NCI-H748 treated with DMSO at 0.1 percent for 48 hours (cell line): ENCODE measurements around the gene RIC8A.

Source experiments
- DNase-seq: peaks from one replicate; lab custom pipeline; 2025; lab: John Stamatoyannopoulos, UW

The RIC8A gene

GRCh38 chr11:204587-205109 is 2.9 kb upstream of the RIC8A start:
- no peak for DNase-seq

GRCh38 chr11:205221-206001 is 2.1 kb upstream of the RIC8A start:
- DNase-seq = no peak

DNA sequence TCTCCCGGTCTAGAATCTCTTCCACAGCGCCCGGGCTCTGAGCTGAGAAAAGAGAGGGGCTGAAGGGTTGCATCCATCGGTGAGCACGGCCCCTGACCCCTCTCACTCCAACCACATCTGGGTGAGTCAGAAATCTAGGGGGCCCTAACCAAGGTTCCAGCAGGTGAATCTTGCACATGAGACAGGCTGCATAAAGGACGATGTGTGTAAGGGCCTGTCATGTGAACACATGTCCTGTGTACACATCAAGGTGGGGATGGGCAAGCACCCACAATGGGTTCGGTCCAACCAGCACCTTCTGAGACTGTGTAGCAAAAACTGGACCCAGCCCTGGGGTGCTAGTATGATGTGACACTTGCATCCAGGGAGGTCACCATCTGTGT is 1.5 kb upstream of the RIC8A start:
- DNase-seq = no peak

GRCh38 chr11:206526-207207 is 841 bp upstream of the RIC8A start:
- no peak for DNase-seq

GRCh38 chr11:207863-208180 is 314 bp downstream of the RIC8A start:
- DNase-seq = no peak

DNA sequence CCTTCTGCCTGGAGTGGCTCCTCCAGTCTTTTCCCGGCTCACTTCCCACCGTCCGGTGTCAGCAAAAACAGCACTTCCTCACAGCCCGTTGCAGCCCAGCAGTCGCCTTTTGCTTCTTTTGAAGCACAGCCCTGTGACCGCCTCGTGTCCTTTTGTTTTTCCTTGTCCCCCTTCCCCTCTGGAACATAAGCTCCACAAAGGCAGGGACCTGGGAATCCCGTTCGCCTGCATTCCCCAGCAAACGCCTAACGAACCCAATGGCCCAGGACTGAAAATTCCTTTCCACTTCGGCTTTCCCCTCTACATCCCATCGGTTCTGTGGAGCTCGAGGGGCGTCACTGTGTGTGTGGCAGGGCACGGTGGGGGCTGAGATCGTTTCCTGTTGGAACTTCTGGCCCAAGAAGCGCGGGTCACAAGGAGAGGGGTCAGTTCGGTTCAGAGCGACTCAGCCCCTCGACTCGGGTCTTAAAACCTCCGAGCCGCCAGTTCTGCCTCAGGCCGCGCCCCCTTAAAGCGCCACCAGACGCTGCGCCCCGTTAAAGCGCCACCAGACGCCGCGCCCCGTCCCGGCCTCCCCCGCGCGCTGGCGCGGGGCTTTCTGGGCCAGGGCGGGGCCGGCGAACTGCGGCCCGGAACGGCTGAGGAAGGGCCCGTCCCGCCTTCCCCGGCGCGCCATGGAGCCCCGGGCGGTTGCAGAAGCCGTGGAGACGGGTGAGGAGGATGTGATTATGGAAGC is 841 bp downstream of the RIC8A start:
- peak; percentile 31 for DNase-seq

- no peak for DNase-seq
These were observed 1.4 kb downstream of the RIC8A start for GRCh38 chr11:208917-209260.

DNA sequence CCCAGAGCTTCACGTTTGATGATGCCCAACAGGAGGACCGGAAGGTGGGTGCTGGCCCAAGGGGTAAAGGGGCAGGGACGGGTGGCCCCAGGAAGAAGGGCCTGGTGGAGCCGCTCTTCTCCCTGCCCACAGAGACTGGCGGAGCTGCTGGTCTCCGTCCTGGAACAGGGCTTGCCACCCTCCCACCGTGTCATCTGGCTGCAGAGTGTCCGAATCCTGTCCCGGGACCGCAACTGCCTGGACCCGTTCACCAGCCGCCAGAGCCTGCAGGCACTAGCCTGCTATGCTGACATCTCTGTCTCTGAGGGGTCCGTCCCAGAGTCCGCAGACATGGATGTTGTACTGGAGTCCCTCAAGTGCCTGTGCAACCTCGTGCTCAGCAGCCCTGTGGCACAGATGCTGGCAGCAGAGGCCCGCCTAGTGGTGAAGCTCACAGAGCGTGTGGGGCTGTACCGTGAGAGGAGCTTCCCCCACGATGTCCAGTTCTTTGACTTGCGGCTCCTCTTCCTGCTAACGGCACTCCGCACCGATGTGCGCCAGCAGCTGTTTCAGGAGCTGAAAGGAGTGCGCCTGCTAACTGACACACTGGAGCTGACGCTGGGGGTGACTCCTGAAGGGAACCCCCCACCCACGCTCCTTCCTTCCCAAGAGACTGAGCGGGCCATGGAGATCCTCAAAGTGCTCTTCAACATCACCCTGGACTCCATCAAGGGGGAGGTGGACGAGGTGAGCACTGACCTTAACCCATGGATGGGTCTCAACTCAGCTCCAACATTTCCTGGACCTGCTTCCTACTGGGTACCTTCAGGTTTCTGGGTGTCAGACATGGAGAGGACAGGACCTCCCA is 2.0 kb downstream of the RIC8A start:
- no peak for DNase-seq

DNA sequence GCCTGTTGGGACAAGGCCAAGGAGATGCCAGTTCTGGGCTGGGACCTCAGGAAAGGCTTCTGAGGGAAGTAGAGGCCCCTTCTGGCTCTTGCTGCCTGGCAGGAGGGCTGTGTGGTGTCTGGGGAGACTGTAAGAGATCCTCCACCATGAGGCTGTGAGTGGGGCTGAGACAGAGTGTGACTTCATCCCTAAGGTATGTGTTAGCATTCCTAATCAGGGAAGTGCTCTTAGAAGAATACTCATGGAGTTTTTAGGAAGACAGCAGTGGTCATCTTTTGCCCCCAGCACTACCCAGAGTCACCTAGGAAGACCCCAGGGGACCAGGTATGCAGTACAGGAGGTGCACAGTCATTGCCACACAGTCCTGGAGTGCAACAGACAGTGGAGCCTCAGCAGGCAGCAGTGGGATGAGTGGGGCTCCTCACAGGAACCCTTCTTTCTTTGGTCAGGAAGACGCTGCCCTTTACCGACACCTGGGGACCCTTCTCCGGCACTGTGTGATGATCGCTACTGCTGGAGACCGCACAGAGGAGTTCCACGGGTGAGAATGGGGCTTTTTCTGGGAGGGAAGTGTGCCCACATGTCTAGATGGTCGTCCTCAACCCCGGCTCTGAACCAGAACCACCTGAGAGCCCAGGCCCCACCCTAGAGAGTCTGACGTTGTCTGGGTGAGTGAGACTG is 2.8 kb downstream of the RIC8A start:
- DNase-seq = no peak

DNA sequence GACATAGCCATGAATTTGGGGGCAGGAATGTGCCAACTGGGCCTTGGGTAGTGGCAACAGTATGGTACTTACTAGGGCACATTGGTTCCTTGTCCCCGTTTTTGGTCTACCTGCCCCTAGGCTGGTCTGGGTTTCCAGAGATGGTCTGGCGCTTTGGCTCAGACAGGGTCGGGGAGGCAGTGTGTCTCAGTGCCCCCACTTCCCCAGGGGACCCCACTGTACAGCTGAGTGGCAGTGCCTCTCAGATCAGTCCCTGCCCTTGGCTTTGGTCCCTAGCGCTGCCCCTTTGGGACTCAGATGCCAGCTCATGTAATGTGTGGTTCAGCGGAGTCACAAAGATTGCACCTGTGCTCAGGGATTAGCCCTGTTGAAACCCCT is 3.3 kb downstream of the RIC8A start:
- DNase-seq = no peak

DNA sequence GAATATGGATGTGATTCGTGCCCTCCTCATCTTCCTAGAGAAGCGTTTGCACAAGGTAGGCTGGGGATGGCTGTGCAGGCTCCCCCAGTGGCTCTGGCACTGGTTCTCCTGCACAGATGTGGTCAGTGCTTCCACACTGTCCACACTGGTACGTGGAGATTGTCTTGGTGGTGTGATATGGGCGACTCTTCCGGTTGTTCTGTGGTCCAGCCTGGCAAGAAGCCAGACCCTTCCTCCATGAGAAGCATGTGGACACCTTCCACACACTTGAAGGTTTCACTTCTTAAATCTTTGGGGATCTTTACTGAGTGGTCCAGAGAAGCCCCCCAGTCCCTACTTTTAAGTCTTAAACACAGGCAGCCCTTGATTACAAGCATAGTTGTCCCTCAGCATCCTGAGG is 3.8 kb downstream of the RIC8A start:
- DNase-seq = no peak

GRCh38 chr11:211741-212140 is 4.2 kb downstream of the RIC8A start:
- no peak for DNase-seq

- no peak for DNase-seq
These were observed 4.9 kb downstream of the RIC8A start for GRCh38 chr11:212150-213100.

GRCh38 chr11:213111-213510 is 5.6 kb downstream of the RIC8A start:
- no peak for DNase-seq

GRCh38 chr11:214083-214482 is 6.6 kb downstream of the RIC8A start:
- no peak for DNase-seq

- DNase-seq = no peak
These were observed 8.1 kb downstream of the RIC8A start for GRCh38 chr11:215581-216037.

DNA sequence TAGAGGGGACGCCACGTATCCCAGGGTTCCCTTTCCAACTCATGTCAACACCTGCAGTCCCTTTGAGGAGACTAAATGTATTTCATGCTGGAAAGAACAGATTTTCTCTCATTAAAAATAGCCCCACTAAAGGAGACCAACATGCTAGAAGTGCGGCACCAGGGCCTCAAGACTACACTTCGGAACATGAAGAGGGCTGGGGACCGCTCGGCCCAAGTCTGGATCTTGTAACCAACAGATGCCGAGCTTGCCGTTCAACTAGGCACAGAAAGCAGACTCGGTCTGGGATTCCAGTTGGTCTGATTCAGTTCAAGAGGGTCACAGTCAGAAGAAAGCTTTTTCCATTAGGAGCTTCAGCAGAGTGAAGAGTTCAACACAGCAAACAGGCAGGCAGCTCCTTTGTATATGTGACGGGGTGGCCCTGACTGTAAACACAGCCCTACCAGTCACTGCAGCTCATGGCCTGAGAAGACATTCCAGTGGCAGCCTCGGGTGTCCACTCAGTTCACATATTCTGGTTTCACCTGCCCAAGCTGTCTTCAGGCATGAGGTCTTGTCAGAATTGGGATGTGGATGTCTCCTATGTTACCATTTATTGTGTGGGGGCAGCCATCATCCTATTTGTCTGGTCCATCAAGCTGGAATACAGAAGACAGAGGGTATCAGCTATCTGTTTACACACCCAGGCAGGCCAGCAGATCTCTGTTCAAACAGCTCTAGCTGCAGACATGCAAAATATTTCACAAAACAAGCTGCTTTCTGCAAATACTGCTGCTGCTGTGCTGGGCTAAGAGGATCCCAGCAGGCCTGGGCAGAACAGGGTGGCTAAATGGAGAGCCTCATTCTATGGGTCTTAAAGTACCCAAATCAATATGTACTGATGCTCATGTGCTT is 8.8 kb downstream of the RIC8A start:
- DNase-seq = no peak

DNA sequence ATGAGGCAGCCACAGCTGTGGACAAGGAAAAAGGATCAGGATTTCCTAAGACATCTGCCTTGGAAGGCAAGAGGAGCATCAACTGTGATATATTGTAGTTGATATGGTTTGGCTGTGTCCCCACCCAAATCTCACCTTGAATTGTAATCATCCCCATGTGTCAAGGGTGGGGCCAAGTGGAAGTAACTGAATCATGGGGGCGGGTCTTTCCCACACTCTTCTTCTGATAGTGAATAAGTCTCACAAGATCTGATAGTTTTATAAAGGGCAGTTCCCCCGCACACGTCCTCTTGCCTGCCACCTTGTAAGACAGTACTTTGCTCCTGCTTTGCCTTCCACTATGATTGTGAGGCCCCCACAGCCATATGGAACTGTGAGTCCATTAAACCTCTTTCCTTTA is 10.2 kb downstream of the RIC8A start:
- no peak for DNase-seq
